T-cell (primary cell): ENCODE measurements around the gene IL18R1. TPM values are rescaled to one million over a fixed set of nuclear protein-coding genes. Genes with fewer than 3 reads are reported as not detected.

Source experiments
- ATAC-seq, 4 experiments: fragments of 200-7000 bp in 3 of 4; fragments of 150-1000 bp in 1 of 4; cut with Tn5 transposase; replicated peaks in 1 of 4; 1 replicate in 3 of 4; 2 replicates in 1 of 4; pipeline ENCODE4 v1.10.0; 2021; ENCODE audit warnings: moderate library complexity in 3 of 4, mild to moderate bottlenecking in 2 of 4, moderate number of reproducible peaks in 1 of 4
- CTCF ChIA-PET, 2 donors: fragments of 300-600 bp; sonication (Branson Sonifier 250); formaldehyde crosslinking; loops; one replicate each; lab custom pipeline; 2022; ENCODE audit warnings: antibody characterized with exemption in 2 of 2; lab: Charles Lee
- POLR2A ChIA-PET, 2 donors: fragments of 300-600 bp; sonication (Branson Sonifier 250); formaldehyde crosslinking; loops; one replicate each; lab custom pipeline; 2022; ENCODE audit warnings: antibody characterized with exemption in 2 of 2; lab: Charles Lee
- DNase-seq, 35 experiments: peaks; one replicate each; pipeline versions ENCODE4 v3.0.0 to v3.0.0-alpha.2; 2013 to 2023
- H3K27ac ChIP-seq: one replicate; pipeline ENCODE4 v1.5.1; 2013; ENCODE audit warnings: low read length
- H3K27me3 ChIP-seq, 2 experiments: replicated peaks in 1 of 2; 1 replicate in 1 of 2; 2 replicates in 1 of 2; pipeline versions ENCODE4 v1.6.1 to v1.7.0; 2013; ENCODE audit warnings: low read length in 1 of 2, mixed read lengths in 1 of 2; ENCODE audit not compliant: control insufficient read depth in 2 of 2, insufficient read depth in 2 of 2; ENCODE audit errors: extremely low read depth in 1 of 2
- H3K36me3 ChIP-seq, 2 donors: 1 replicate in 1 of 2; 2 replicates in 1 of 2; pipeline versions ENCODE4 v1.6.1 to v1.7.0; 2013; ENCODE audit warnings: low read length in 1 of 2; ENCODE audit not compliant: control insufficient read depth in 2 of 2, insufficient read depth in 1 of 2; ENCODE audit errors: extremely low read depth in 1 of 2
- H3K4me1 ChIP-seq, 2 experiments: 1 replicate in 1 of 2; 2 replicates in 1 of 2; pipeline versions ENCODE4 v1.6.1 to v1.7.0; 2013; ENCODE audit warnings: low read length in 2 of 2, mixed read lengths in 1 of 2; ENCODE audit not compliant: insufficient read depth in 2 of 2, control insufficient read depth in 1 of 2; ENCODE audit errors: extremely low read depth in 1 of 2
- H3K4me3 ChIP-seq, 2 donors: 1 replicate in 1 of 2; 2 replicates in 1 of 2; pipeline versions ENCODE4 v1.5.1 to v1.7.0; 2013; ENCODE audit warnings: mild to moderate bottlenecking in 2 of 2, low read length in 1 of 2, moderate library complexity in 1 of 2; ENCODE audit not compliant: control insufficient read depth in 1 of 2; ENCODE audit errors: extremely low read depth in 1 of 2
- H3K9me3 ChIP-seq: 2 replicates; pipeline ENCODE4 v1.7.0; 2013
- H3K27ac Mint-ChIP-seq, 2 donors: one replicate each; pipeline ENCODE4 v1.8.0; 2020 to 2021; ENCODE audit warnings: mild to moderate bottlenecking in 2 of 2, mixed read lengths in 2 of 2
- H3K27me3 Mint-ChIP-seq, 2 donors: one replicate each; pipeline ENCODE4 v1.8.0; 2021 to 2022; ENCODE audit warnings: mixed read lengths in 2 of 2
- H3K36me3 Mint-ChIP-seq: one replicate; pipeline ENCODE4 v1.8.0; 2021; ENCODE audit warnings: mixed read lengths
- H3K4me1 Mint-ChIP-seq, 3 donors: one replicate each; pipeline ENCODE4 v1.8.0; 2020 to 2022; ENCODE audit warnings: mixed read lengths in 3 of 3, mild to moderate bottlenecking in 1 of 3
- H3K4me3 Mint-ChIP-seq, 3 donors: one replicate each; pipeline ENCODE4 v1.8.0; 2020 to 2022; ENCODE audit warnings: mild to moderate bottlenecking in 3 of 3, mixed read lengths in 3 of 3, moderate library complexity in 3 of 3
- H3K9me3 Mint-ChIP-seq, 3 donors: one replicate each; pipeline ENCODE4 v1.8.0; 2020 to 2022; ENCODE audit warnings: mixed read lengths in 3 of 3
- WGBS: methylation state at CpG from one replicate; pipeline ENCODE4 v1.1.5; 2013; ENCODE audit warnings: missing lambda C conversion rate; ENCODE audit not compliant: insufficient coverage; 5-methylcytosine and 5-hydroxymethylcytosine counted together
- total RNA-seq, 35 experiments: library from RNA in 6 of 35; stranded (reverse) in 6 of 35; fragments of 120-200 nt in 1 of 35; gene quantifications; one replicate each; pipeline versions ENCODE4 v1.2.1 to v1.2.4 and lab custom pipeline; 2013 to 2026

IL18R1 gene
- total RNA-seq, 5 donors from 2014 or later (not counting 1 experiment from before 2014, with no cell fraction given): 4.8 to 12.5 (median 10.1) TPM

- WGBS: no CpG with 5 or more reads among the region's 1 CpG
- ChIA-PET POLR2A (no interaction called here), CTCF (no interaction called here)
- no peak overlapping the region for H3K27ac ChIP-seq
- Mint-ChIP-seq H3K9me3 (peaks cover 5 to 12% (median 6%) of the 10 kb centered on the region in 3 donors), H3K27me3 (no peaks in the 10 kb centered on the region), H3K4me1 (peaks cover 0 to 5% (median 4%) of the 10 kb centered on the region in 3 donors), H3K27ac (no peak overlapping the region), H3K36me3 (peaks cover 53% of the 10 kb centered on the region), H3K4me3 (no peak overlapping the region)
- H3K4me1 ChIP-seq: no peaks in the 10 kb centered on the region
- no peak for DNase-seq
- no peak overlapping the region for H3K4me3 ChIP-seq
- no peak for ATAC-seq
- H3K27me3 ChIP-seq: no peaks in the 10 kb centered on the region
- H3K36me3 ChIP-seq: peaks cover 0 to 3% of the 10 kb centered on the region in 2 donors
- no peaks in the 10 kb centered on the region for H3K9me3 ChIP-seq
These were observed 20.5 kb downstream of the IL18R1 start for GRCh38 chr2:102376052-102376591.

DNA sequence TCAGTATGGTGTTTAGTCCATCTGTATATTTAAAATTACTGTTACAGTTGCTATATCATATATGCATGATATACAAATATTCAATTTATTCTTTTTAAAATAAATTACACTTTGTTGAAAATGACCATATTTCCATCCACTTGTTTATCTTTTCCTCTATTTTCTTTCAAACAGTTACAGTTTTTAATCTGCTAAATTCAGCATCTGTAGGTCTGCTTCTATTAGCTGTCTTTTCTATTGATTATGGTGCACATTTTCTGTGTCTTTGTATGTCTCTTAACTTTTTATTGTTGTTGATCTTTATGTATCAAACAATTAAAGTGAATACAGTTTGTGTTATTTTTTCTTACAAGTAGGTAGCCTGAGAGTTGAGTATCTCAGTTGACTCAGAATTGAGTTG, 28.1 kb downstream of the IL18R1 start:
- ChIA-PET CTCF (no interaction called here), POLR2A (no interaction called here)
- H3K4me3 ChIP-seq: no peak overlapping the region
- H3K4me3 Mint-ChIP-seq: no peak overlapping the region
- no peaks in the 10 kb centered on the region for H3K27me3 Mint-ChIP-seq
- peaks cover 71% of the 10 kb centered on the region for H3K36me3 Mint-ChIP-seq
- peaks cover 10 to 21% (median 17%) of the 10 kb centered on the region in 3 donors for H3K9me3 Mint-ChIP-seq
- DNase-seq (no peak), ATAC-seq (no peak)
- peaks cover 0 to 2% of the 10 kb centered on the region in 2 donors for H3K36me3 ChIP-seq
- no peaks in the 10 kb centered on the region for H3K4me1 ChIP-seq
- H3K27me3 ChIP-seq: no peaks in the 10 kb centered on the region
- H3K27ac ChIP-seq: no peak overlapping the region
- no peak overlapping the region for H3K27ac Mint-ChIP-seq
- peaks cover 6% of the 10 kb centered on the region for H3K9me3 ChIP-seq
- peaks cover 1 to 8% (median 4%) of the 10 kb centered on the region in 3 donors for H3K4me1 Mint-ChIP-seq

DNA sequence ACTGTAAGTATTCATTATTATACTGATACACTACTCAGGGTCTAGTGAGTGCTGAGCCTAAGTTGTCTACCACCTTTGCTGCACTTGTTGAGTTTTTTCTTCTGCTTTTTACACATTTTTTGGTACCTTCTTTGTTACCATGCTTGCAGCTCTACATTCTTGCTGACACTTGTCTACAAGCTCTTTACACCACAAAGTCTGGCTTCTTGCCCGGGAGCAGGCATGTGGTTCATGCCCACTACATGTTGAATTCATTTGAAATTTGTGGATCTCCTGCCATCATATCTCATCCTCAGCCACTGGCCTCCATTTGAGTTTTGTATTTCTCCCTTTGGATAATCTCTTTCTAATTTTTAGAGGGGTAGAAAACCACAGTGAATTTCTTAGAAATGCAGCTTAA, 29.9 kb downstream of the IL18R1 start:
- Mint-ChIP-seq H3K27ac (no peak overlapping the region), H3K4me3 (no peak overlapping the region), H3K4me1 (peaks cover 1 to 19% (median 7%) of the 10 kb centered on the region in 3 donors), H3K36me3 (peaks cover 72% of the 10 kb centered on the region), H3K9me3 (peaks cover 10 to 21% (median 17%) of the 10 kb centered on the region in 3 donors), H3K27me3 (no peaks in the 10 kb centered on the region)
- Histone ChIP-seq H3K27me3 (no peaks in the 10 kb centered on the region), H3K27ac (no peak overlapping the region), H3K9me3 (peaks cover 6% of the 10 kb centered on the region), H3K36me3 (peaks cover 0 to 2% of the 10 kb centered on the region in 2 donors), H3K4me1 (no peaks in the 10 kb centered on the region), H3K4me3 (no peak overlapping the region)
- POLR2A ChIA-PET: interaction anchor here in 1 of 2 donors (1.0 kb wide), 1 partner anchor 88 kb away, joined by 3 read pairs; no protein-coding TSS in a partner anchor
- CTCF ChIA-PET: no interaction called here
- no peak for ATAC-seq
- DNase-seq: no peak
- 100% methylated on average over 1 of the region's 1 CpG for whole genome bisulfite sequencing

DNA sequence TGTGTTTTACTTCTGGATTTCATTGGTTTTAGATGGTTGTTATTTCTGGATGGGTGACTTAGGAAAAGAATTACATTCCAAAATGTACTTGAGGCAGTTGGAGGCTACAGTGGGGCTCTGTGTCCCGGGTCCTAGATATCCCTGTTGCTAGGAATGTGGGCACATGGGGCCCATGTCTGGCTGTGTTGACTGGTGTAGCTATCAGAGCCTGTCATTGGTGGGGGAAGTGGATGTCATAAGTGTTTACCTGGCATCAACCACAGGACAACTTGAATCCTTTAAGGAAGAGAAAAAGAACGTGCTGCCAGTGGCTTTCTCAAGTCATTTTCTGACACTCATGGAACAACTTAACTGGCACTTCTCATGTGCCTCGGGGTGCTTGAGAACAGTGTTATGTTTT, 30.4 kb downstream of the IL18R1 start:
- Histone ChIP-seq H3K9me3 (peaks cover 6% of the 10 kb centered on the region), H3K27ac (no peak overlapping the region), H3K27me3 (no peaks in the 10 kb centered on the region), H3K36me3 (peaks cover 0 to 2% of the 10 kb centered on the region in 2 donors), H3K4me1 (no peaks in the 10 kb centered on the region), H3K4me3 (no peak overlapping the region)
- H3K4me1 Mint-ChIP-seq: peaks cover 4 to 21% (median 9%) of the 10 kb centered on the region in 3 donors
- ATAC-seq (no peak), DNase-seq (no peak)
- ChIA-PET CTCF (no interaction called here), POLR2A (interaction anchor here in 1 of 2 donors (1.0 kb wide), 1 partner anchor 89 kb away, joined by 3 read pairs; no protein-coding TSS in a partner anchor)
- no peaks in the 10 kb centered on the region for H3K27me3 Mint-ChIP-seq
- peaks cover 10 to 21% (median 17%) of the 10 kb centered on the region in 3 donors for H3K9me3 Mint-ChIP-seq
- WGBS: 100% methylated on average over 1 of the region's 3 CpGs
- H3K27ac Mint-ChIP-seq: no peak overlapping the region
- H3K4me3 Mint-ChIP-seq: no peak overlapping the region
- peaks cover 67% of the 10 kb centered on the region for H3K36me3 Mint-ChIP-seq

DNA sequence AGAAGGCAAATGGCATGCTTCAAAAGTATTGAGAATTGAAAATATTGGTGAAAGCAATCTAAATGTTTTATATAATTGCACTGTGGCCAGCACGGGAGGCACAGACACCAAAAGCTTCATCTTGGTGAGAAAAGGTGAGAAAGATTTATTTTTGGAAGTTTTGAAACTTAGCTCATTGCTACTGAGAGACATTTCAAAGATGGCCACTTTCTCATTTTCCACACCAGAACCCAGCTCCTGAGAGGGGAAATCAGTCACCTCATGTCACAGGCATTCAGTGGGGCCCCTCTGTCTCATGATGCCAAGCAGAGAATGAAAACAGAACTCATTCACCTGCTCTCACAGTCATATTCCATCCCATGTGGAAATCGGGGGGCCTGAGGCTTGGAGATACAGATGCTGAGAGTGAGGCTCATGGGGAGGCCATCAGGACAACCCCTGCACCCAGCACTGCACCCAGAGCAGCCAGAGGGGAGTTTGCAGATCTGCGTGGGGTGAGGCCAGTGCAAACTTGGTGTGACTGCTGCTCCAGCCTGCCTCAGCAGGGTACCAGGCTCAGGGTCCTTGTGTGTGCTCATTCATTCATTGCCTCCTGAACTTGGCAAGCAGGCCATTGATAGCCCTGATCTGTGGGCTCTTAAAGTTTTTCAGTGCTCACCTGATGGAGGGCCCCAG, 31.4 kb downstream of the IL18R1 start:
- no peak overlapping the region for H3K4me3 Mint-ChIP-seq
- Histone ChIP-seq H3K27ac (no peak overlapping the region), H3K4me1 (peaks cover 0 to 3% of the 10 kb centered on the region in 2 experiments), H3K27me3 (no peaks in the 10 kb centered on the region), H3K9me3 (peaks cover 6% of the 10 kb centered on the region), H3K4me3 (no peak overlapping the region), H3K36me3 (peaks cover 0 to 2% of the 10 kb centered on the region in 2 donors)
- DNase-seq (no peak), ATAC-seq (no peak)
- H3K36me3 Mint-ChIP-seq: peaks cover 58% of the 10 kb centered on the region
- peaks cover 14 to 31% (median 19%) of the 10 kb centered on the region in 3 donors for H3K4me1 Mint-ChIP-seq
- H3K9me3 Mint-ChIP-seq: peaks cover 10 to 21% (median 17%) of the 10 kb centered on the region in 3 donors
- ChIA-PET POLR2A (no interaction called here), CTCF (no interaction called here)
- no peak overlapping the region for H3K27ac Mint-ChIP-seq
- no peaks in the 10 kb centered on the region for H3K27me3 Mint-ChIP-seq
- WGBS: 100% methylated on average over 2 of the region's 3 CpGs

GRCh38 chr2:102387763-102388546, 32.4 kb downstream of the IL18R1 start:
- no peaks in the 10 kb centered on the region for H3K27me3 ChIP-seq
- ATAC-seq (no peak), DNase-seq (no peak)
- H3K36me3 ChIP-seq: peaks cover 0 to 2% of the 10 kb centered on the region in 2 donors
- peaks cover 0 to 3% of the 10 kb centered on the region in 2 experiments for H3K4me1 ChIP-seq
- no peak overlapping the region for H3K27ac ChIP-seq
- Mint-ChIP-seq H3K36me3 (peaks cover 50% of the 10 kb centered on the region), H3K9me3 (peaks cover 10 to 18% (median 16%) of the 10 kb centered on the region in 3 donors), H3K27me3 (no peaks in the 10 kb centered on the region), H3K27ac (no peak overlapping the region), H3K4me3 (no peak overlapping the region), H3K4me1 (peaks cover 17 to 35% (median 24%) of the 10 kb centered on the region in 3 donors)
- no peak overlapping the region for H3K4me3 ChIP-seq
- ChIA-PET POLR2A (no interaction called here), CTCF (no interaction called here)
- 93% methylated on average over 5 of the region's 7 CpGs for WGBS
- H3K9me3 ChIP-seq: peaks cover 6% of the 10 kb centered on the region
